Ascending aorta (tissue), 2 donors: Measurements from ENCODE around the gene TAPT1. TPM values are rescaled to one million over a fixed set of nuclear protein-coding genes. Genes with fewer than 3 reads are reported as not detected.

ENCODE experiments used
- DNase-seq, 2 donors: peaks; one replicate each; pipeline ENCODE4 v3.0.0-alpha.2; 2019; ENCODE audit warnings: low spot score in 2 of 2
- H3K27ac ChIP-seq, 2 donors: fragments of 200-600 bp; sonication (generic); one replicate each; pipeline ENCODE4 v1.5.1; 2016 to 2017; ENCODE audit warnings: mild to moderate bottlenecking in 1 of 2
- H3K27me3 ChIP-seq: fragments of 200-600 bp; sonication (generic); one replicate; pipeline ENCODE4 v1.5.1; 2017
- H3K36me3 ChIP-seq, 2 donors: fragments of 200-600 bp; sonication (generic); one replicate each; pipeline ENCODE4 v1.5.1; 2016
- H3K4me1 ChIP-seq, 2 donors: fragments of 200-600 bp; sonication (generic); one replicate each; pipeline ENCODE4 v1.5.1; 2016 to 2017; ENCODE audit warnings: mild to moderate bottlenecking in 1 of 2
- H3K4me3 ChIP-seq, 2 donors: fragments of 200-600 bp; sonication (generic); one replicate each; pipeline ENCODE4 v1.5.1; 2016 to 2017; ENCODE audit warnings: mild to moderate bottlenecking in 1 of 2
- H3K9me3 ChIP-seq, 2 donors: fragments of 200-600 bp; sonication (generic); one replicate each; pipeline ENCODE4 v1.5.1; 2016
- CTCF ChIP-seq, 3 experiments: fragments of 200-600 bp in 2 of 3; fragments of 450-650 bp in 1 of 3; sonication (generic) in 2 of 3; IDR thresholded peaks; one replicate each; pipeline ENCODE4 v1.5.1; 2016 to 2019; ENCODE audit warnings: antibody characterized with exemption in 3 of 3, mild to moderate bottlenecking in 1 of 3, moderate library complexity in 1 of 3
- intact Hi-C: fragments of 100-400 bp; cut with DNase I; formaldehyde crosslinking; loops from one replicate; pipeline ENCODE4 v1.15.1; 2023
- total RNA-seq: library from RNA; depleted of rRNA; stranded (reverse); fragments of >200 nt; gene quantifications from one replicate; pipeline ENCODE4 v1.1.0, GENCODE V29; 2016

The TAPT1 gene
- total RNA-seq, 1 donor from 2014 or later, result 10.7 TPM

DNA sequence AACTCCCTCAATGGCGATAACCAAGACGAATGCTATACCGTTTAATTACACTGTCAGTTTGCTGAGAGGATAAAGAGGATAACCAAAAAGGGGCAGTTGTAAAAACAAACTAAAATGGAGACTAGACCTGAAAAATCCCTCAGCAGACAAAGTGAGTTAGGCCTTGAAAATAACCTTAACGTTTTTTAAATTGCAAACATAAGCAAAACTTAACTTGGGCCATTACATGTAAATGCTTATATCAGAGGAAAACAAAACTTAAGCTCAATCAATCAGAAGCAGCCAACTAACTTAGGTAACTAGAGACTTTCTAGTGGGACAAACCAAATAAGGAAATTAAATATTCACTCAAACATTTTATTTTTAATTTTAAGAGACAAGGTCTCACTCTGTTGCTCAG, 17.0 kb upstream of the TAPT1 start:
- Histone ChIP-seq H3K4me3 (no peak overlapping the region), H3K36me3 (peaks cover 0 to 4% of the 10 kb centered on the region in 2 donors), H3K9me3 (no peaks in the 10 kb centered on the region), H3K4me1 (no peaks in the 10 kb centered on the region), H3K27ac (no peak overlapping the region), H3K27me3 (no peaks in the 10 kb centered on the region)
- TF ChIP-seq CTCF (IDR thresholded peaks at IDR 0.05), result no peak
- DNase-seq, result no peak
- intact Hi-C loops, result no loop called here

DNA sequence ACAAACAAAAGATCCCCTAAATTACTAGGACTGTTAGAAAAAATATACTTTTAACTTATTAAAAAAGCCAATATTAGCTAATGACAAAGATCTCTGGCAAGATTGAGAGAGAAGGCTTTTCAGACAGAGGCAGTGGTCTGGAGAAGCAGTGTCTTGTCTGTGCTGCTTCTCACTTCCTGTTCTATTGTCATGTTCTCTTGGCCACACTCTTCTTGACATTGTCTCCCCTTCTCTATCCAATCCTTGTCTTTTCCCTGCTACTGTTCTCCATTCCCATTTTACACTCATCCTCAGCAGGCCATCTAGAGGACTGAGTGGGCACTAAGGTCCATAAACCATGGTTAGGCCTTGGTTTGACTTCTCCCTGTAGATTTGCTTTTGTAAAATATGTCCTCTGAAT, 14.0 kb upstream of the TAPT1 start:
- H3K27me3 ChIP-seq, result no peaks in the 10 kb centered on the region
- intact Hi-C loops, result no loop called here
- TF ChIP-seq CTCF (IDR thresholded peaks at IDR 0.05), result no peak
- no peak overlapping the region for H3K4me3 ChIP-seq
- no peaks in the 10 kb centered on the region for H3K4me1 ChIP-seq
- no peaks in the 10 kb centered on the region for H3K36me3 ChIP-seq
- H3K27ac ChIP-seq, result no peak overlapping the region
- no peak for DNase-seq
- no peaks in the 10 kb centered on the region for H3K9me3 ChIP-seq

DNA sequence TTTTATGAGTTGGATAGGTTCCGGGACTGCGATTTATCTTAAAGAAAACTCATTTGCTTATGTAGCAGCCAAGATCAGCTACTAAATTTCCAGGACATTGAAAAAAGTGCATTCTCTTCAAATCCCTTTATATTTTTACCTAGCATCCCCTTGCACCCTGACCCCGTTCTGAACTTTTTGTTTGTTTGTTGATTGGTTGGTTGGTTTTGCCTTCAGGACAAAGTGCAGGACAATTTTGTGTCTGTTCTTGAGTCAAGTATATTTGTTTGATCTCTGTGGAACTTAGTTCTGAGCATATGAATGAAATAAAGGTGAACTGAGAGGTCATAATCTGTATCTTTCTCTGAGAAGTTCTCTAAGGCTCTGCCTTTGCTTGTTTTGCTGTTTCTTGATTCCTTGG, 12.8 kb upstream of the TAPT1 start:
- Histone ChIP-seq H3K27ac (no peak overlapping the region), H3K4me1 (no peaks in the 10 kb centered on the region), H3K27me3 (no peaks in the 10 kb centered on the region), H3K9me3 (no peaks in the 10 kb centered on the region), H3K36me3 (no peaks in the 10 kb centered on the region), H3K4me3 (no peak overlapping the region)
- intact Hi-C loops, result no loop called here
- TF ChIP-seq CTCF (IDR thresholded peaks at IDR 0.05), result no peak
- no peak for DNase-seq

DNA sequence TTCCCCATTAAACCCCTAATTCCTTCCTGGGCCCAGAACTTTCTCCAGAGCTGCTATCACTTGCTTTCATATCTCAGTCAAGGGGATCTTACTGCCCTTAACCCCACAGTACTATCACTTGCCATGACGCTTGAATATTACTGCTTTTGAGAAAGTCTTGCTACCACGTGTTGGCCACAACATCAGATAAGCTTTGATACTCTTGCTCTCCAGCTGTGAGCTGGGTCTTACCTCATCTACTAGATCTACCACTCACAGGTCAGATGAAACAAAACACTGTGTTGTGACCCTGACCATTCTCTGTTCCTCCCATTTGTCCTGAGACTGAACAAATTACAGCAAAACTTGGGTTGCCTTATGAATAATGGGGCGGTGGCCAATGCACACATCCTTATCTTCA, 12.1 kb upstream of the TAPT1 start:
- Histone ChIP-seq H3K9me3 (no peaks in the 10 kb centered on the region), H3K27me3 (no peaks in the 10 kb centered on the region), H3K36me3 (no peaks in the 10 kb centered on the region), H3K27ac (no peak overlapping the region), H3K4me1 (no peaks in the 10 kb centered on the region), H3K4me3 (no peak overlapping the region)
- intact Hi-C loops, result no loop called here
- no peak for TF ChIP-seq CTCF (IDR thresholded peaks at IDR 0.05)
- no peak for DNase-seq

- no peak for TF ChIP-seq CTCF (IDR thresholded peaks at IDR 0.05)
- Histone ChIP-seq H3K27ac (no peak overlapping the region), H3K4me3 (no peak overlapping the region), H3K9me3 (no peaks in the 10 kb centered on the region), H3K4me1 (no peaks in the 10 kb centered on the region), H3K27me3 (no peaks in the 10 kb centered on the region), H3K36me3 (no peaks in the 10 kb centered on the region)
- DNase-seq, result no peak
- intact Hi-C loops, result no loop called here
These were observed 11.4 kb upstream of the TAPT1 start for GRCh38 chr4:16237715-16238114.

DNA sequence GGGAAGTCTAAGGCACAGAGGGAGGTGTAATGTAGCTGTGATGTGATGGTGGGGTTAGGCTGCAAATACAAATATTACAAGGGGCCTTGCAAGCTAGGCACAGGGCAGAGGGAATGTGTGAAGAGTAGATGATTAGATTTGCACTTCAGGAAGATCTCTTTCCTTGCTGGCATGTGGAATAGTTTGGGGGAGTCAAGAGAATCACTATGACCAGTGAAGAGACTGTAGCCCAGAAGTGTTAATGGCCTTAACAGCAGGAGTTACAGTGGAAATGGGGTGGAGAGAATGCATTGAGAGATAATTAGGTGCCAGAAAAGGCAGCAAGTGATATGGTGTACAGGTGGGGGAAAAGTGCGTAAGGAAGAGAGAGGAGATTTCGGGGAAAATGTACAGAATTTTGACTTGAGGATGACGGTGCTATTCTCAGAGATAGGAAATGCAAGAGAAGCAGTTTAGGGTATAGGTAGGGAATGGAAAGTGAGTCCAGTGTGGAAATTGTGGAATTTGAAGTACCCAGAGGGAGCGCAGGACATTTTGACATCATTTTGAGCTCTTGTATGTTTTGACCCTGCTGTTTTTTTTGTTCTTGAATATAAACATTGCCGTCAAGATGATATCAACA, 10.2 kb upstream of the TAPT1 start:
- Histone ChIP-seq H3K9me3 (no peaks in the 10 kb centered on the region), H3K4me3 (no peak overlapping the region)
- intact Hi-C loops, result no loop called here

More for the DNA sequence above, 10.2 kb upstream of the TAPT1 start:
- no peaks in the 10 kb centered on the region for H3K27me3 ChIP-seq
- DNase-seq, result no peak
- no peaks in the 10 kb centered on the region for H3K4me1 ChIP-seq
- H3K27ac ChIP-seq, result no peak overlapping the region
- no peak for TF ChIP-seq CTCF (IDR thresholded peaks at IDR 0.05)
- no peaks in the 10 kb centered on the region for H3K36me3 ChIP-seq
